DOHH2 (cell line): ENCODE data around the gene RNU2-63P.
"Not testable (repeated sequence)": the region's sequence is repeated elsewhere in the genome, so short reads cannot be mapped to it uniquely, and the experiment has no call there.

Experiments
- EZH2phosphoT487 ChIP-seq: fragments of 200-600 bp; sonication (generic); IDR thresholded peaks from 2 replicates; pipeline ENCODE4 v1.6.1; 2017; ENCODE audit warnings: borderline replicate concordance, mild to moderate bottlenecking, antibody characterized with exemption, low read length, moderate library complexity, mixed read lengths
- TF ChIP-seq, protein P1 (sequence below): fragments of 200-600 bp; sonication (generic); IDR thresholded peaks from one replicate; pipeline ENCODE4 v1.5.1; 2014; ENCODE audit warnings: antibody characterized with exemption, mild to moderate bottlenecking, low read depth, low read length; ENCODE audit not compliant: poor library complexity, severe bottlenecking

DNA sequence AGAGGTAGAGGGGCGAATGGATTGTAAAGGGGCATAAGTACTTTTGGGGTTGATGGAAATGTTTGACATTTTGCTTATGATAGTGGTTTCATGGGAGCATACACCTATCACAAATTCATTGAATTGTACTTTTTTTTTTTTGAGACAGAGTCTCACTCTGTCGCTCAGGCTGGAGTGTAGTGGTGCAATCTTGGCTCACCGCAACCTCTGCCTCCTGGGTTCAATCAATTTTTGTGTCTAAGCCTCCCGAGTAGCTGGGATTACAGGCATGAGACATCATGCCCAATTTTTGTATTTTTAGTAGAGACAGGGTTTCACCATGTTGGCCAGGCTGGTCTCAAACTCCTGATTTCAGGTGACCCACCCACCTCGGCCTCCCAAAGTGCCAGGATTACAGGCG lies 29.2 kb upstream of the RNU2-63P start:
- TF ChIP-seq, protein P1, sequence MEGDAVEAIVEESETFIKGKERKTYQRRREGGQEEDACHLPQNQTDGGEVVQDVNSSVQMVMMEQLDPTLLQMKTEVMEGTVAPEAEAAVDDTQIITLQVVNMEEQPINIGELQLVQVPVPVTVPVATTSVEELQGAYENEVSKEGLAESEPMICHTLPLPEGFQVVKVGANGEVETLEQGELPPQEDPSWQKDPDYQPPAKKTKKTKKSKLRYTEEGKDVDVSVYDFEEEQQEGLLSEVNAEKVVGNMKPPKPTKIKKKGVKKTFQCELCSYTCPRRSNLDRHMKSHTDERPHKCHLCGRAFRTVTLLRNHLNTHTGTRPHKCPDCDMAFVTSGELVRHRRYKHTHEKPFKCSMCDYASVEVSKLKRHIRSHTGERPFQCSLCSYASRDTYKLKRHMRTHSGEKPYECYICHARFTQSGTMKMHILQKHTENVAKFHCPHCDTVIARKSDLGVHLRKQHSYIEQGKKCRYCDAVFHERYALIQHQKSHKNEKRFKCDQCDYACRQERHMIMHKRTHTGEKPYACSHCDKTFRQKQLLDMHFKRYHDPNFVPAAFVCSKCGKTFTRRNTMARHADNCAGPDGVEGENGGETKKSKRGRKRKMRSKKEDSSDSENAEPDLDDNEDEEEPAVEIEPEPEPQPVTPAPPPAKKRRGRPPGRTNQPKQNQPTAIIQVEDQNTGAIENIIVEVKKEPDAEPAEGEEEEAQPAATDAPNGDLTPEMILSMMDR, result not testable (repeated sequence)
- TF ChIP-seq EZH2phosphoT487, result not testable (repeated sequence)
